K562 (cell line): ENCODE results near the gene DMWD. TPM values are rescaled to one million over a fixed set of nuclear protein-coding genes. Genes with fewer than 3 reads are reported as not detected.

ENCODE experiments used
- CEBPB ChIP-seq: fragments of 450-650 bp; IDR thresholded peaks from 2 replicates; pipeline ENCODE4 v1.6.1; 2016; ENCODE audit warnings: missing genetic modification characterization, missing compliant biosample characterization
- CEBPG ChIP-seq, 3 experiments: fragments of 200-800 bp in 1 of 3; sonication (Bioruptor generic) in 1 of 3; sonication (generic) in 1 of 3; formaldehyde crosslinking in 1 of 3; IDR thresholded peaks in 2 of 3; conservative IDR thresholded peaks in 1 of 3; 2 replicates each; pipeline versions ENCODE4 v1.6.1 to v1.8.0; 2016 to 2022; ENCODE audit warnings: missing compliant biosample characterization in 2 of 3, missing genetic modification characterization in 2 of 3, mild to moderate bottlenecking in 1 of 3, missing genetic modification reagents in 1 of 3
- CHD1 ChIP-seq: fragments of 200-600 bp; sonication (generic); IDR thresholded peaks from one replicate; pipeline ENCODE4 v1.6.1; 2012; ENCODE audit warnings: mild to moderate bottlenecking, moderate library complexity, low read length, inconsistent platforms
- CREB3L1 ChIP-seq: fragments of 450-650 bp; IDR thresholded peaks from 2 replicates; pipeline ENCODE4 v1.6.1; 2014; ENCODE audit warnings: low read depth, mild to moderate bottlenecking, moderate library complexity, borderline replicate concordance
- EWSR1 ChIP-seq: fragments of 450-650 bp; IDR thresholded peaks from 2 replicates; pipeline ENCODE4 v1.6.1; 2018; ENCODE audit warnings: borderline replicate concordance, mild to moderate bottlenecking, low read depth, moderate library complexity; ENCODE audit not compliant: partially characterized antibody
- GATA2 ChIP-seq: sonication (generic); formaldehyde crosslinking; IDR thresholded peaks from 2 replicates; pipeline ENCODE4 v1.4.0; 2020; ENCODE audit warnings: mild to moderate bottlenecking, missing genetic modification reagents
- ILK ChIP-seq: fragments of 450-650 bp; IDR thresholded peaks from 2 replicates; pipeline ENCODE4 v1.6.1; 2016; ENCODE audit warnings: missing genetic modification characterization, low read depth, mild to moderate bottlenecking, missing compliant biosample characterization, moderate library complexity, borderline replicate concordance
- JUND ChIP-seq, 2 experiments: IDR thresholded peaks; 2 replicates in 1 of 2; 3 replicates in 1 of 2; pipeline ENCODE4 v1.6.1; 2011; ENCODE audit warnings: borderline replicate concordance in 2 of 2, low read depth in 2 of 2, low read length in 2 of 2, improper control_type of control experiment in 1 of 2, missing biosample characterization in 1 of 2, missing genetic modification characterization in 1 of 2, missing genetic modification reagents in 1 of 2
- MXI1 ChIP-seq: IDR thresholded peaks from 2 replicates; pipeline ENCODE4 v1.6.1; 2011; ENCODE audit warnings: low read depth, mild to moderate bottlenecking, improper control_type of control experiment, low read length
- NR0B1 ChIP-seq: fragments of 450-650 bp; IDR thresholded peaks from one replicate; pipeline ENCODE4 v1.6.1; 2018; ENCODE audit warnings: mild to moderate bottlenecking, moderate library complexity; ENCODE audit not compliant: partially characterized antibody
- PCBP2 ChIP-seq: fragments of 200-400 bp; formaldehyde crosslinking; IDR thresholded peaks from 2 replicates; pipeline ENCODE4 v1.6.1; 2018; ENCODE audit warnings: low read length, low read depth, mild to moderate bottlenecking, moderate library complexity; ENCODE audit not compliant: poor library complexity, severe bottlenecking
- SMAD4 ChIP-seq: fragments of 250-450 bp; sonication (Bioruptor Pico); conservative IDR thresholded peaks from 2 replicates; pipeline ENCODE4 v1.8.0; 2021; ENCODE audit warnings: inconsistent platforms, mild to moderate bottlenecking, moderate library complexity
- U2AF2 ChIP-seq: fragments of 200-400 bp; formaldehyde crosslinking; optimal IDR thresholded peaks from 2 replicates; pipeline ENCODE3; 2017; ENCODE audit warnings: low read depth, mild to moderate bottlenecking, low read length
- ZNF280B ChIP-seq: fragments of 250-450 bp; sonication (Bioruptor Pico); IDR thresholded peaks from 2 replicates; pipeline ENCODE4 v1.5.1; 2021; ENCODE audit warnings: mild to moderate bottlenecking
- ZNF282 ChIP-seq: sonication (generic); formaldehyde crosslinking; IDR thresholded peaks from 2 replicates; pipeline ENCODE4 v1.8.1; 2023; ENCODE audit warnings: missing genetic modification reagents
- ZNF444 ChIP-seq: fragments of 250-450 bp; sonication (Bioruptor Pico); IDR thresholded peaks from 2 replicates; pipeline ENCODE4 v1.4.0; 2020; ENCODE audit warnings: mild to moderate bottlenecking, moderate library complexity
- ZNF561 ChIP-seq: fragments of 450-650 bp; formaldehyde crosslinking; conservative IDR thresholded peaks from 2 replicates; pipeline ENCODE4 v1.4.0; 2020; ENCODE audit warnings: mild to moderate bottlenecking, moderate library complexity
- ZNF644 ChIP-seq: fragments of 200-800 bp; sonication (Bioruptor generic); IDR thresholded peaks from 2 replicates; pipeline ENCODE4 v1.6.1; 2016; ENCODE audit warnings: low read depth, missing genetic modification characterization, missing compliant biosample characterization
- polyA plus RNA-seq, 8 experiments: library from polyadenylated mRNA; depleted of rRNA in 4 of 8; stranded (reverse) in 5 of 8; unstranded in 3 of 8; fragments of >200 nt; fragmentation: Nextera tagmentation in 2 of 8; fragmentation: Illumina TruSeq in 1 of 8; extraction: Ambion mirVana in 2 of 8; extraction: Trizol in 1 of 8; gene quantifications; 2 replicates each; pipeline versions ENCODE4 v1.2.1 to v1.2.3, GENCODE V29; 2011 to 2014; ENCODE audit warnings: inconsistent platforms in 1 of 8, missing spikeins in 1 of 8
- total RNA-seq, 7 experiments: library from RNA; depleted of rRNA in 6 of 7; stranded (reverse); fragments of >200 nt in 6 of 7; fragmentation: Illumina TruSeq in 2 of 7; extraction: Trizol in 2 of 7; gene quantifications; 2 replicates each; pipeline versions ENCODE4 v1.2.1 to v1.2.3, GENCODE V29; 2011 to 2021; ENCODE audit warnings: low replicate concordance in 1 of 7
- TF ChIP-seq, protein P1 (sequence below): fragments of 250-450 bp; sonication (Bioruptor Pico); IDR thresholded peaks from 2 replicates; pipeline ENCODE4 v1.5.0; 2021

DMWD gene
- total and polyA plus RNA-seq, 9 of the 15 experiments (the other 6 are each of a cell fraction or from before 2014, with no cell fraction given): 4.7 to 54.6 (median 19.0) TPM

- TF ChIP-seq NR0B1: no peak
- peak; percentile 48; the same call in 1 of the 2 replicates for TF ChIP-seq JUND (IDR thresholded peaks at IDR 0.05; ENCODE audit: borderline replicate concordance, low read depth, low read length)
- TF ChIP-seq JUND (tag; IDR thresholded peaks at IDR 0.05; ENCODE audit: borderline replicate concordance, low read depth, low read length): no peak
- TF ChIP-seq MXI1: no peak
- no peak for TF ChIP-seq CREB3L1
- no peak for TF ChIP-seq CEBPB
- TF ChIP-seq, protein P1, sequence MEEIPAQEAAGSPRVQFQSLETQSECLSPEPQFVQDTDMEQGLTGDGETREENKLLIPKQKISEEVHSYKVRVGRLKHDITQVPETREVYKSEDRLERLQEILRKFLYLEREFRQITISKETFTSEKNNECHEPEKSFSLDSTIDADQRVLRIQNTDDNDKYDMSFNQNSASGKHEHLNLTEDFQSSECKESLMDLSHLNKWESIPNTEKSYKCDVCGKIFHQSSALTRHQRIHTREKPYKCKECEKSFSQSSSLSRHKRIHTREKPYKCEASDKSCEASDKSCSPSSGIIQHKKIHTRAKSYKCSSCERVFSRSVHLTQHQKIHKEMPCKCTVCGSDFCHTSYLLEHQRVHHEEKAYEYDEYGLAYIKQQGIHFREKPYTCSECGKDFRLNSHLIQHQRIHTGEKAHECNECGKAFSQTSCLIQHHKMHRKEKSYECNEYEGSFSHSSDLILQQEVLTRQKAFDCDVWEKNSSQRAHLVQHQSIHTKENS: no peak
- no peak for TF ChIP-seq ZNF282 (CRISPR knock-in tag)
- TF ChIP-seq PCBP2: no peak
- no peak for TF ChIP-seq ZNF644 (tag)
- TF ChIP-seq EWSR1: no peak
- TF ChIP-seq GATA2 (CRISPR knock-in tag): no peak
- no peak for TF ChIP-seq ZNF280B
- no peak for TF ChIP-seq U2AF2
- peak; percentile 71 for TF ChIP-seq SMAD4
- TF ChIP-seq ZNF561: no peak
- TF ChIP-seq CEBPG (CRISPR knock-in tag; IDR thresholded peaks at IDR 0.05): no peak
- no peak for TF ChIP-seq CEBPG (tag; conservative IDR thresholded peaks at IDR 0.05 in 1 of 2, IDR thresholded peaks at IDR 0.05 in 1 of 2)
- TF ChIP-seq ZNF444 (CRISPR knock-in tag): no peak
- TF ChIP-seq CHD1: no peak
- no peak for TF ChIP-seq ILK
Measured at GRCh38 chr19:45779231-45780145, 13.2 kb downstream of the DMWD start (continued).
